ENCODE results near the gene RNASEH2C. TPM values are rescaled to one million over a fixed set of nuclear protein-coding genes. Genes with fewer than 3 reads are reported as not detected.

The RNASEH2C gene
- total and polyA plus RNA-seq, 12 donors: 34.1 to 123 (median 45.6) TPM

- Histone ChIP-seq H3K4me3 (peak within 1 kb of the TSS; percentile 39 to 82 (median 68)), H3K9me3 (no peaks in the 10 kb centered on the region), H3K27ac (peak within 1 kb of the TSS; percentile 84 to 100 (median 98)), H3K4me1 (peaks cover 0 to 31% (median 21%) of the 10 kb centered on the region in 9 donors), H3K36me3 (peaks cover under 1 to 43% (median 31%) of the 10 kb centered on the region in 9 donors), H3K27me3 (no peaks in the 10 kb centered on the region)
- TF ChIP-seq, protein P1, sequence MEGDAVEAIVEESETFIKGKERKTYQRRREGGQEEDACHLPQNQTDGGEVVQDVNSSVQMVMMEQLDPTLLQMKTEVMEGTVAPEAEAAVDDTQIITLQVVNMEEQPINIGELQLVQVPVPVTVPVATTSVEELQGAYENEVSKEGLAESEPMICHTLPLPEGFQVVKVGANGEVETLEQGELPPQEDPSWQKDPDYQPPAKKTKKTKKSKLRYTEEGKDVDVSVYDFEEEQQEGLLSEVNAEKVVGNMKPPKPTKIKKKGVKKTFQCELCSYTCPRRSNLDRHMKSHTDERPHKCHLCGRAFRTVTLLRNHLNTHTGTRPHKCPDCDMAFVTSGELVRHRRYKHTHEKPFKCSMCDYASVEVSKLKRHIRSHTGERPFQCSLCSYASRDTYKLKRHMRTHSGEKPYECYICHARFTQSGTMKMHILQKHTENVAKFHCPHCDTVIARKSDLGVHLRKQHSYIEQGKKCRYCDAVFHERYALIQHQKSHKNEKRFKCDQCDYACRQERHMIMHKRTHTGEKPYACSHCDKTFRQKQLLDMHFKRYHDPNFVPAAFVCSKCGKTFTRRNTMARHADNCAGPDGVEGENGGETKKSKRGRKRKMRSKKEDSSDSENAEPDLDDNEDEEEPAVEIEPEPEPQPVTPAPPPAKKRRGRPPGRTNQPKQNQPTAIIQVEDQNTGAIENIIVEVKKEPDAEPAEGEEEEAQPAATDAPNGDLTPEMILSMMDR (IDR thresholded peaks at IDR 0.05): peak; percentile 94 to 99 (median 98)
- 0 to 1% methylated on average over 65 of the region's 65 CpGs for WGBS, 2 donors
- ATAC-seq (peak; percentile 92 to 96 (median 95)), DNase-seq (peak; percentile 98)
- intact Hi-C loops (cut with DNase I): loop anchor here in 7 of 10 donors (1.0 to 10.0 kb wide), 9 partner anchors 8 to 275 kb away; partner anchors contain the start of genes RNASEH2C (in 2 of the 7), AP5B1 (in 1 of the 7), FIBP (in 1 of the 7) and RELA (in 1 of the 7)
These were observed 8.6 kb downstream of the RNASEH2C start, which contains the start of gene KAT5 for GRCh38 chr11:65711785-65712632. Gene KAT5 (plus strand): TSS chr11:65712252. CDS start chr11:65712268, 16 bp downstream.

- peaks cover 0 to 27% (median 24%) of the 10 kb centered on the region in 9 donors for H3K36me3 ChIP-seq
- H3K4me1 ChIP-seq: peaks cover 0 to 35% (median 25%) of the 10 kb centered on the region in 9 donors
- intact Hi-C loops (cut with DNase I): loop anchor here in 7 of 10 donors (2.0 to 10.0 kb wide), 7 partner anchors 48 to 277 kb away; partner anchors contain the start of genes AP5B1 (in 1 of the 7), FIBP (in 1 of the 7) and RELA (in 1 of the 7)
- peak overlapping the region in 6 of 10 donors; percentile 96 to 100 (median 98) for H3K27ac ChIP-seq
- H3K4me3 ChIP-seq: no peak overlapping the region
- DNase-seq (no peak), ATAC-seq (no peak)
- no peaks in the 10 kb centered on the region for H3K27me3 ChIP-seq
- TF ChIP-seq, protein P1 (IDR thresholded peaks at IDR 0.05): no peak
- no peaks in the 10 kb centered on the region for H3K9me3 ChIP-seq
- 83 to 89% methylated on average over 3 of the region's 3 CpGs for WGBS, 2 donors
These were observed 10.2 kb downstream of the RNASEH2C start for GRCh38 chr11:65710421-65710820.

GRCh38 chr11:65709661-65710060 lies 10.9 kb downstream of the RNASEH2C start:
- H3K27ac ChIP-seq: peak overlapping the region in 1 of 10 donors; percentile 9
- intact Hi-C loops (cut with DNase I): loop anchor here (2.0 to 10.0 kb wide), 10 partner anchors 47 to 278 kb away; partner anchors contain the start of genes AP5B1 (in 1 of the 10), FIBP (in 1 of the 10) and RELA (in 1 of the 10)

More at GRCh38 chr11:65709661-65710060, 10.9 kb downstream of the RNASEH2C start:
- WGBS, 2 donors: 43 to 50% methylated on average over 8 of the region's 8 CpGs
- no peaks in the 10 kb centered on the region for H3K27me3 ChIP-seq
- ATAC-seq: no peak
- H3K36me3 ChIP-seq: peaks cover 0 to 19% (median 16%) of the 10 kb centered on the region in 9 donors
- H3K4me3 ChIP-seq: no peak overlapping the region
- TF ChIP-seq, protein P1 (IDR thresholded peaks at IDR 0.05): no peak
- no peaks in the 10 kb centered on the region for H3K9me3 ChIP-seq
- no peak for DNase-seq
- peaks cover 0 to 35% (median 25%) of the 10 kb centered on the region in 9 donors for H3K4me1 ChIP-seq

Measured in heart right ventricle (tissue), 16 donors.